Measurements from ENCODE around the gene EXOC3.

DNA sequence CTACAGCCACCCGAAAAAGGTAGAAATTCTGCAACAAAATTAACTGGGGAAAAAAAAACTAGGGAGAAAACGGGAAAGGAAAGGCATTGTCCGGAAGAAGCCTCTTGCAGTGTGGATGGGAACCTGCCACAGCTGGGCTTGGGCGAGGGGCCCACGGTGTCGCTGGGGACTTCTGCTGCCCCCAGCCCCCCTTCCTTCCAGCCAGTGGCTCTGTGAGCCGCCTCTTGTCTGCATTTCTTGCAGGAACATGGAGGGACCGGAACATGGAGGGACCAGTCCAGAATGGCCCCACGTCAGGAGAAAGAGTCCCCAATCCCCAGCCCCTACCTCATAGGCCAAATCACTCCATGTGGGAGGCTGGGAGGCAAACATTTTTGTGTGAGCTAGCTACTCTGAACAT is 36.9 kb upstream of the EXOC3 start:
- TF ChIP-seq CTCF (IDR thresholded peaks at IDR 0.05) (no peak), ZNF263 (CRISPR knock-in tag; IDR thresholded peaks at IDR 0.05; ENCODE audit: low read depth) (no peak)
- TF ChIP-seq, protein P1, sequence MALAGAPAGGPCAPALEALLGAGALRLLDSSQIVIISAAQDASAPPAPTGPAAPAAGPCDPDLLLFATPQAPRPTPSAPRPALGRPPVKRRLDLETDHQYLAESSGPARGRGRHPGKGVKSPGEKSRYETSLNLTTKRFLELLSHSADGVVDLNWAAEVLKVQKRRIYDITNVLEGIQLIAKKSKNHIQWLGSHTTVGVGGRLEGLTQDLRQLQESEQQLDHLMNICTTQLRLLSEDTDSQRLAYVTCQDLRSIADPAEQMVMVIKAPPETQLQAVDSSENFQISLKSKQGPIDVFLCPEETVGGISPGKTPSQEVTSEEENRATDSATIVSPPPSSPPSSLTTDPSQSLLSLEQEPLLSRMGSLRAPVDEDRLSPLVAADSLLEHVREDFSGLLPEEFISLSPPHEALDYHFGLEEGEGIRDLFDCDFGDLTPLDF (CRISPR knock-in tag; IDR thresholded peaks at IDR 0.05), result no peak

Data from WTC11 (cell line).